ENCODE data around the gene FRS2. TPM values are rescaled to one million over a fixed set of nuclear protein-coding genes. Genes with fewer than 3 reads are reported as not detected.

Gene FRS2
- total and polyA plus RNA-seq, 10 of the 15 experiments (the other 5 are each of a cell fraction or from before 2014, with no cell fraction given): 1.1 to 13.1 (median 5.9) TPM

DNA sequence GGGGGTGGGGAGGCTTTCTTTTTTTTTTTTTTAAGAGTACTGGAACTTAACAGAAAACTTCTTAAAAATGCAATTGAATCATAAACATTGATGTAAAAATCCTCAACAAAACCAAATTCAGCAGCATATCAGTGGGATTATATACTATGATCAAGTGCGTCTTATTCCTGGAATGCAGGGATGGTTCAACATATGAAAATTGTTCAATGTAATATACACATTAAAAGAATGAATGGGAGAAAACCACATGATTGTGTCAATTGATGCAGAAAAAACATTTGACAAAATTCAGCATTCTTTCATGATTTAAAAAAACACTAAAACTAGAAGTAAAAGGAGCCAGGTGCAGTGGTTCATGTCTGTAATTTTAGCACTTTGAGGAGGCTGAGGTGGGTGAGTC, 73.9 kb downstream of the FRS2 start:
- intact Hi-C loops (cut with micrococcal nuclease; ENCODE audit: unreplicated experiment): no loop called here
- H3K36me3 ChIP-seq (ENCODE audit: control insufficient read depth in 2 of 2, insufficient read depth in 2 of 2, low read length in 1 of 2): peaks cover 0 to 2% of the 10 kb centered on the region in 2 experiments; a peak in 1 of 4 replicates
- no peak overlapping the region for H3K27ac ChIP-seq (ENCODE audit: control insufficient read depth, insufficient read depth)
- H3K9me3 ChIP-seq (replicated peaks; ENCODE audit: control insufficient read depth, insufficient read depth, low read length): peaks cover 2% of the 10 kb centered on the region
- no TSS peak for BruUV-seq (replicated peaks)
- no peak for ATAC-seq
- H2AFZ ChIP-seq (ENCODE audit: control insufficient read depth, low read depth, low read length): no peak overlapping the region
- no peaks in the 10 kb centered on the region for H3K79me2 ChIP-seq (ENCODE audit: control insufficient read depth, insufficient read depth, low read length)
- ChIA-PET SMC1A (ENCODE audit: uncharacterized antibody, unreplicated experiment) (no interaction called here), RAD21 (ENCODE audit: unreplicated experiment) (interaction anchor here (1.6 kb wide), 1 partner anchor 27 kb away, joined by 5 read pairs; no protein-coding TSS in a partner anchor), CTCF (interaction anchor here (1.0 to 1.7 kb wide), 2 partner anchors 10 to 27 kb away, joined by 4 read pairs; no protein-coding TSS in a partner anchor), POLR2A (no interaction called here)
- DNase-seq (ENCODE audit: low read depth, low spot score): no peak
- no peak for FAIRE-seq
- no peaks in the 10 kb centered on the region for H4K20me1 ChIP-seq (ENCODE audit: control insufficient read depth, insufficient read depth)
- H3K4me3 ChIP-seq: no peak overlapping the region
- H3K27me3 ChIP-seq (replicated peaks in 1 of 2; ENCODE audit: control insufficient read depth in 2 of 2, insufficient read depth in 2 of 2, low read length in 1 of 2): no peaks in the 10 kb centered on the region
- 100% methylated on average over 1 of the region's 1 CpG for WGBS (ENCODE audit: insufficient coverage, insufficient replicate concordance, low lambda C conversion rate, missing lambda C conversion rate)
- no peak overlapping the region for H3K4me2 ChIP-seq (ENCODE audit: control insufficient read depth, insufficient read depth)
- H3K4me1 ChIP-seq (ENCODE audit: control insufficient read depth, insufficient read depth, low read length): no peaks in the 10 kb centered on the region
- no peak overlapping the region for H3K9ac ChIP-seq (ENCODE audit: control insufficient read depth, insufficient read depth, low read length)
- in situ Hi-C loops (cut with MboI): no loop called here
- TF ChIP-seq, protein P1, sequence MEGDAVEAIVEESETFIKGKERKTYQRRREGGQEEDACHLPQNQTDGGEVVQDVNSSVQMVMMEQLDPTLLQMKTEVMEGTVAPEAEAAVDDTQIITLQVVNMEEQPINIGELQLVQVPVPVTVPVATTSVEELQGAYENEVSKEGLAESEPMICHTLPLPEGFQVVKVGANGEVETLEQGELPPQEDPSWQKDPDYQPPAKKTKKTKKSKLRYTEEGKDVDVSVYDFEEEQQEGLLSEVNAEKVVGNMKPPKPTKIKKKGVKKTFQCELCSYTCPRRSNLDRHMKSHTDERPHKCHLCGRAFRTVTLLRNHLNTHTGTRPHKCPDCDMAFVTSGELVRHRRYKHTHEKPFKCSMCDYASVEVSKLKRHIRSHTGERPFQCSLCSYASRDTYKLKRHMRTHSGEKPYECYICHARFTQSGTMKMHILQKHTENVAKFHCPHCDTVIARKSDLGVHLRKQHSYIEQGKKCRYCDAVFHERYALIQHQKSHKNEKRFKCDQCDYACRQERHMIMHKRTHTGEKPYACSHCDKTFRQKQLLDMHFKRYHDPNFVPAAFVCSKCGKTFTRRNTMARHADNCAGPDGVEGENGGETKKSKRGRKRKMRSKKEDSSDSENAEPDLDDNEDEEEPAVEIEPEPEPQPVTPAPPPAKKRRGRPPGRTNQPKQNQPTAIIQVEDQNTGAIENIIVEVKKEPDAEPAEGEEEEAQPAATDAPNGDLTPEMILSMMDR (IDR thresholded peaks at IDR 0.05 in 2 of 3, conservative IDR thresholded peaks at IDR 0.05 in 1 of 3; ENCODE audit: control insufficient read depth in 2 of 3, extremely low read depth in 1 of 3, insufficient read depth in 1 of 3, low read depth in 3 of 3, low read length in 3 of 3): no peak
- TF ChIP-seq RAD21 (IDR thresholded peaks at IDR 0.05; ENCODE audit: insufficient read depth, low read depth, low read length) (no peak), DPF2 (IDR thresholded peaks at IDR 0.05) (no peak), SMARCA5 (IDR thresholded peaks at IDR 0.05) (no peak), MEF2A (IDR thresholded peaks at IDR 0.05; ENCODE audit: insufficient read depth, low read depth, low read length) (no peak), TCF3 (IDR thresholded peaks at IDR 0.05; ENCODE audit: borderline replicate concordance, insufficient read depth, low read depth, low read length) (no peak), NR2F1 (conservative IDR thresholded peaks at IDR 0.05) (no peak), EED (IDR thresholded peaks at IDR 0.05; ENCODE audit: low read depth) (no peak)
- TF ChIP-seq, protein P2, sequence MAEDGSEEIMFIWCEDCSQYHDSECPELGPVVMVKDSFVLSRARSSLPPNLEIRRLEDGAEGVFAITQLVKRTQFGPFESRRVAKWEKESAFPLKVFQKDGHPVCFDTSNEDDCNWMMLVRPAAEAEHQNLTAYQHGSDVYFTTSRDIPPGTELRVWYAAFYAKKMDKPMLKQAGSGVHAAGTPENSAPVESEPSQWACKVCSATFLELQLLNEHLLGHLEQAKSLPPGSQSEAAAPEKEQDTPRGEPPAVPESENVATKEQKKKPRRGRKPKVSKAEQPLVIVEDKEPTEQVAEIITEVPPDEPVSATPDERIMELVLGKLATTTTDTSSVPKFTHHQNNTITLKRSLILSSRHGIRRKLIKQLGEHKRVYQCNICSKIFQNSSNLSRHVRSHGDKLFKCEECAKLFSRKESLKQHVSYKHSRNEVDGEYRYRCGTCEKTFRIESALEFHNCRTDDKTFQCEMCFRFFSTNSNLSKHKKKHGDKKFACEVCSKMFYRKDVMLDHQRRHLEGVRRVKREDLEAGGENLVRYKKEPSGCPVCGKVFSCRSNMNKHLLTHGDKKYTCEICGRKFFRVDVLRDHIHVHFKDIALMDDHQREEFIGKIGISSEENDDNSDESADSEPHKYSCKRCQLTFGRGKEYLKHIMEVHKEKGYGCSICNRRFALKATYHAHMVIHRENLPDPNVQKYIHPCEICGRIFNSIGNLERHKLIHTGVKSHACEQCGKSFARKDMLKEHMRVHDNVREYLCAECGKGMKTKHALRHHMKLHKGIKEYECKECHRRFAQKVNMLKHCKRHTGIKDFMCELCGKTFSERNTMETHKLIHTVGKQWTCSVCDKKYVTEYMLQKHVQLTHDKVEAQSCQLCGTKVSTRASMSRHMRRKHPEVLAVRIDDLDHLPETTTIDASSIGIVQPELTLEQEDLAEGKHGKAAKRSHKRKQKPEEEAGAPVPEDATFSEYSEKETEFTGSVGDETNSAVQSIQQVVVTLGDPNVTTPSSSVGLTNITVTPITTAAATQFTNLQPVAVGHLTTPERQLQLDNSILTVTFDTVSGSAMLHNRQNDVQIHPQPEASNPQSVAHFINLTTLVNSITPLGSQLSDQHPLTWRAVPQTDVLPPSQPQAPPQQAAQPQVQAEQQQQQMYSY (CRISPR knock-in tag; IDR thresholded peaks at IDR 0.05): no peak
- TF ChIP-seq, protein P3, sequence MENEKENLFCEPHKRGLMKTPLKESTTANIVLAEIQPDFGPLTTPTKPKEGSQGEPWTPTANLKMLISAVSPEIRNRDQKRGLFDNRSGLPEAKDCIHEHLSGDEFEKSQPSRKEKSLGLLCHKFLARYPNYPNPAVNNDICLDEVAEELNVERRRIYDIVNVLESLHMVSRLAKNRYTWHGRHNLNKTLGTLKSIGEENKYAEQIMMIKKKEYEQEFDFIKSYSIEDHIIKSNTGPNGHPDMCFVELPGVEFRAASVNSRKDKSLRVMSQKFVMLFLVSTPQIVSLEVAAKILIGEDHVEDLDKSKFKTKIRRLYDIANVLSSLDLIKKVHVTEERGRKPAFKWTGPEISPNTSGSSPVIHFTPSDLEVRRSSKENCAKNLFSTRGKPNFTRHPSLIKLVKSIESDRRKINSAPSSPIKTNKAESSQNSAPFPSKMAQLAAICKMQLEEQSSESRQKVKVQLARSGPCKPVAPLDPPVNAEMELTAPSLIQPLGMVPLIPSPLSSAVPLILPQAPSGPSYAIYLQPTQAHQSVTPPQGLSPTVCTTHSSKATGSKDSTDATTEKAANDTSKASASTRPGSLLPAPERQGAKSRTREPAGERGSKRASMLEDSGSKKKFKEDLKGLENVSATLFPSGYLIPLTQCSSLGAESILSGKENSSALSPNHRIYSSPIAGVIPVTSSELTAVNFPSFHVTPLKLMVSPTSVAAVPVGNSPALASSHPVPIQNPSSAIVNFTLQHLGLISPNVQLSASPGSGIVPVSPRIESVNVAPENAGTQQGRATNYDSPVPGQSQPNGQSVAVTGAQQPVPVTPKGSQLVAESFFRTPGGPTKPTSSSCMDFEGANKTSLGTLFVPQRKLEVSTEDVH (IDR thresholded peaks at IDR 0.05; ENCODE audit: low read depth, partially characterized antibody): no peak
- TF ChIP-seq, protein P4, sequence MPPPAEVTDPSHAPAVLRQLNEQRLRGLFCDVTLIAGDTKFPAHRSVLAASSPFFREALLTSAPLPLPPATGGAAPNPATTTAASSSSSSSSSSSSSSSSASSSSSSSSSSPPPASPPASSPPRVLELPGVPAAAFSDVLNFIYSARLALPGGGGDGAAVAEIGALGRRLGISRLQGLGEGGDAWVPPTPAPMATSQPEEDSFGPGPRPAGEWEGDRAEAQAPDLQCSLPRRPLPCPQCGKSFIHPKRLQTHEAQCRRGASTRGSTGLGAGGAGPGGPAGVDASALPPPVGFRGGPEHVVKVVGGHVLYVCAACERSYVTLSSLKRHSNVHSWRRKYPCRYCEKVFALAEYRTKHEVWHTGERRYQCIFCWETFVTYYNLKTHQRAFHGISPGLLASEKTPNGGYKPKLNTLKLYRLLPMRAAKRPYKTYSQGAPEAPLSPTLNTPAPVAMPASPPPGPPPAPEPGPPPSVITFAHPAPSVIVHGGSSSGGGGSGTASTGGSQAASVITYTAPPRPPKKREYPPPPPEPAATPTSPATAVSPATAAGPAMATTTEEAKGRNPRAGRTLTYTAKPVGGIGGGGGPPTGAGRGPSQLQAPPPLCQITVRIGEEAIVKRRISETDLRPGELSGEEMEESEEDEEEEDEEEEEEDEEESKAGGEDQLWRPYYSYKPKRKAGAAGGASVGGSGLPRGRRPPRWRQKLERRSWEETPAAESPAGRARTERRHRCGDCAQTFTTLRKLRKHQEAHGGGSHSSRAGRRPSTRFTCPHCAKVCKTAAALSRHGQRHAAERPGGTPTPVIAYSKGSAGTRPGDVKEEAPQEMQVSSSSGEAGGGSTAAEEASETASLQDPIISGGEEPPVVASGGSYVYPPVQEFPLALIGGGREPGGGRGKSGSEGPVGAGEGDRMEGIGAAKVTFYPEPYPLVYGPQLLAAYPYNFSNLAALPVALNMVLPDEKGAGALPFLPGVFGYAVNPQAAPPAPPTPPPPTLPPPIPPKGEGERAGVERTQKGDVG (CRISPR knock-in tag; IDR thresholded peaks at IDR 0.05): no peak

Measured in GM12878 (cell line).